ENCODE results near the gene ERO1A. TPM values are rescaled to one million over a fixed set of nuclear protein-coding genes. Genes with fewer than 3 reads are reported as not detected.

ERO1A gene
- total and polyA plus RNA-seq, 5 donors, result 7.2 to 19.1 (median 15.7) TPM

DNA sequence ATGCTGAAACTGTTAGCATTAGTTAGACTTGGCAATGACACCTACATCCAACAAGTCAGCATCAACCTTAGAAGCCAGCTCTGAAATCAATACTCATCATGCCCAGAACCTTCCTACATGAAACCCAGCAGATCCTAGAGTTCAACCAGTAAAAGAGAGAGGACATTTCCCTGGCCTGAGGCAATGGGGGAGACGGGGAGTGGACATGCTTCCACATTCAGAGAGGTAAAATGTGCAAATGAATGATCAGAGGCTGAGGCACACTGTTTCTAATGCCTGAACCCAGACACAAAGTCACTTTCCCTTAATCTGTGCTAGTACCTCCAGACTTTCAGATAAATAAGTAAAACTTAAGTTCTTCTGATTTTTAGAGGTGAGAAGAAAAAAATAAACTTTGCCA, 34.5 kb downstream of the ERO1A start:
- intact Hi-C loops (cut with DNase I), result no loop called here
- DNase-seq, result no peak
- H3K9me3 ChIP-seq (ENCODE audit: control insufficient read depth, low read length), result no peaks in the 10 kb centered on the region
- no peak overlapping the region for H3K27ac ChIP-seq (ENCODE audit: low read length)
- no peak overlapping the region for H3K4me3 ChIP-seq (ENCODE audit: low read length)
- 92% methylated on average over 1 of the region's 1 CpG for WGBS
- no peaks in the 10 kb centered on the region for H3K4me1 ChIP-seq (ENCODE audit: control insufficient read depth, insufficient read depth, low read length)
- no peaks in the 10 kb centered on the region for H3K27me3 ChIP-seq (ENCODE audit: control insufficient read depth, insufficient read depth)
- ATAC-seq, result no peak

- intact Hi-C loops (cut with DNase I), result no loop called here
- Histone ChIP-seq H3K27ac (ENCODE audit: low read length) (no peak overlapping the region), H3K4me3 (ENCODE audit: low read length) (no peak overlapping the region), H3K4me1 (ENCODE audit: control insufficient read depth, insufficient read depth, low read length) (no peaks in the 10 kb centered on the region), H3K9me3 (ENCODE audit: control insufficient read depth, low read length) (no peaks in the 10 kb centered on the region), H3K27me3 (ENCODE audit: control insufficient read depth, insufficient read depth) (no peaks in the 10 kb centered on the region)
- no peak for ATAC-seq
- no peak for DNase-seq
Measured at GRCh38 chr14:52660325-52660724, 35.0 kb downstream of the ERO1A start.

DNA sequence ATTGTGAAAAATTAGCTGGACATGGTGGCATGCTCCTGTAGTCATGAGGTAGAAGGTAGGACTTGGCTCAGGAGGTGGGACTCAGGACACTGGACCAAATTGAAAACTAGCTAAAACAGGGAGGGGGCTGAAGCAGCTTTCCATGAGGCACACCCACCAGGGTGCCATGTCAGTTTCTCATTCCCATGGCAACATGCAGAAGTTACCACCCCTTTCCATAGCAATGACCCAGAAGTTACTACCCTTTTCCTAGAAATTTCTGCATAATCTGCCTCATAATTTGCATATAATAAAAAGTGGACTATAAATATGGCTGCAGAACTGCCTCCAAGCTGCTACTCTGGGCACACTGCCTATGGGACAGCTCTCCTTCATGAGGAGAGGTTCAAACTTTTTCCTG, 38.5 kb downstream of the ERO1A start:
- H3K4me3 ChIP-seq (ENCODE audit: low read length), result no peak overlapping the region
- H3K9me3 ChIP-seq (ENCODE audit: control insufficient read depth, low read length), result no peaks in the 10 kb centered on the region
- no peak for DNase-seq
- ATAC-seq, result no peak
- H3K27me3 ChIP-seq (ENCODE audit: control insufficient read depth, insufficient read depth), result no peaks in the 10 kb centered on the region
- intact Hi-C loops (cut with DNase I), result no loop called here
- H3K27ac ChIP-seq (ENCODE audit: low read length), result no peak overlapping the region
- no peaks in the 10 kb centered on the region for H3K4me1 ChIP-seq (ENCODE audit: control insufficient read depth, insufficient read depth, low read length)

DNA sequence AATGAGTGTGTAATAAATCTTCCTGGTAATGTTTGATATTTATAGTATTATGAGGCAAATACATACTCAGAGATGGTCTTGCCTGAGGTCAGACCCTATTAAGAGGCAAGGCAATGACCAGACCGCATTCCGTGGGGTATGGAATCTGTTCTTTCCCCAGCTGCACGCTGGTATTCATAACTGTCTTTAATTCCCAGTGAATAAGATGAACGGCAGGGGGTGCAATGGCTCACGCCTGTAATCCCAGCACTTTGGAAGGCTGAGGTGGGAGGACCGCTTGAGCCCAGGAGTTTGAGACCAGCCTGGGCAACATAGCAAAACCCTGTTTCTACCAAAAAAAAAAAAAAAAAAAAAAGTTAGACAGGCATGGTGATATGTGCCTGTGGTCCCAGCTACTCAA, 44.6 kb downstream of the ERO1A start:
- Histone ChIP-seq H3K27ac (ENCODE audit: low read length) (no peak overlapping the region), H3K9me3 (ENCODE audit: control insufficient read depth, low read length) (no peaks in the 10 kb centered on the region), H3K27me3 (ENCODE audit: control insufficient read depth, insufficient read depth) (no peaks in the 10 kb centered on the region), H3K4me1 (ENCODE audit: control insufficient read depth, insufficient read depth, low read length) (no peaks in the 10 kb centered on the region), H3K4me3 (ENCODE audit: low read length) (no peak overlapping the region)
- ATAC-seq, result no peak
- intact Hi-C loops (cut with DNase I), result no loop called here
- 84% methylated on average over 6 of the region's 6 CpGs for WGBS
- DNase-seq, result no peak

DNA sequence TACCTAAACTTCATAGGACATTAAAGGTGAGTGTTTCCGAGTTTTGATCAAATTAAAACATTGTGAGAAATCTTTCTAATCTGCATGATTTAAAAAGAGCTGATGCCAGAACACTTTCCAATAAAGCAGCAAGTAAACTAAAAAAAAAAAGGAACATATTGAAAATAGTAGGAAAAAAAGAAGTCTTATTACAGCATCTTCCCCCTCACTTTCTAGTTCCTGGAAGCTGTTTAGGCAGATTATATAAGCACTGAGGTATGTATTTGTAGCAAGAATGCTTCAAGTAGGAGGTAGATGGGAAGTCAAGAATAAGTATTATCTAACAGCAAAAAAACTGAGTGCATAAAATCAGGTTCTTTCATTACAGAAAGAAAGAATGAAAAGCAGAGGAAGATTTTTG, 45.8 kb downstream of the ERO1A start:
- intact Hi-C loops (cut with DNase I), result no loop called here
- ATAC-seq (no peak), DNase-seq (no peak)
- Histone ChIP-seq H3K27ac (ENCODE audit: low read length) (no peak overlapping the region), H3K4me1 (ENCODE audit: control insufficient read depth, insufficient read depth, low read length) (no peaks in the 10 kb centered on the region), H3K4me3 (ENCODE audit: low read length) (no peak overlapping the region), H3K27me3 (ENCODE audit: control insufficient read depth, insufficient read depth) (no peaks in the 10 kb centered on the region), H3K9me3 (ENCODE audit: control insufficient read depth, low read length) (no peaks in the 10 kb centered on the region)
- WGBS, result 94% methylated on average over 1 of the region's 1 CpG

DNA sequence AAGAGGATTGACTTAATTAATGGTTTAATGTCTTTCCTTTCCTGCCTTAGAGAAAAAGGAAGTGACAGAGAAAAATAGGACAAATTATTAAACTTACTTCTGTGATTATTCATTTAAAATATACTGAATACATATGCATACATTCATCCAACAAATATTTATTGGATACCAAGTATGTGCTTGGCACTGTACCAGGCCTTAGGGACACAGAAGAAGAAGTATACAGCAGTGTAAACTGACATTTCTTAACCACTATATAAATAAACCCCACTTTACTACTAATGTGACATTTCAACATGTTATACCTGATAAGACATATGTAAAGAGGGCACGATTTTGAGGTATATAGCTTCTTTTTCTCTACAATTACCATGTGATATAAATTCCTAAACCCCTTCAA, 53.6 kb downstream of the ERO1A start:
- WGBS, result 97% methylated on average over 1 of the region's 1 CpG
- Histone ChIP-seq H3K4me3 (ENCODE audit: low read length) (no peak overlapping the region), H3K27me3 (ENCODE audit: control insufficient read depth, insufficient read depth) (no peaks in the 10 kb centered on the region), H3K4me1 (ENCODE audit: control insufficient read depth, insufficient read depth, low read length) (no peaks in the 10 kb centered on the region), H3K27ac (ENCODE audit: low read length) (no peak overlapping the region), H3K9me3 (ENCODE audit: control insufficient read depth, low read length) (no peaks in the 10 kb centered on the region)
- intact Hi-C loops (cut with DNase I), result no loop called here
- DNase-seq (no peak), ATAC-seq (no peak)

- Histone ChIP-seq H3K27ac (ENCODE audit: low read length) (no peak overlapping the region), H3K27me3 (ENCODE audit: control insufficient read depth, insufficient read depth) (no peaks in the 10 kb centered on the region), H3K4me3 (ENCODE audit: low read length) (no peak overlapping the region), H3K4me1 (ENCODE audit: control insufficient read depth, insufficient read depth, low read length) (no peaks in the 10 kb centered on the region), H3K9me3 (ENCODE audit: control insufficient read depth, low read length) (no peaks in the 10 kb centered on the region)
- DNase-seq, result no peak
- WGBS, result 96% methylated on average over 4 of the region's 4 CpGs
- ATAC-seq, result no peak
- intact Hi-C loops (cut with DNase I), result no loop called here
Measured at GRCh38 chr14:52640137-52640536, 55.2 kb downstream of the ERO1A start.

DNA sequence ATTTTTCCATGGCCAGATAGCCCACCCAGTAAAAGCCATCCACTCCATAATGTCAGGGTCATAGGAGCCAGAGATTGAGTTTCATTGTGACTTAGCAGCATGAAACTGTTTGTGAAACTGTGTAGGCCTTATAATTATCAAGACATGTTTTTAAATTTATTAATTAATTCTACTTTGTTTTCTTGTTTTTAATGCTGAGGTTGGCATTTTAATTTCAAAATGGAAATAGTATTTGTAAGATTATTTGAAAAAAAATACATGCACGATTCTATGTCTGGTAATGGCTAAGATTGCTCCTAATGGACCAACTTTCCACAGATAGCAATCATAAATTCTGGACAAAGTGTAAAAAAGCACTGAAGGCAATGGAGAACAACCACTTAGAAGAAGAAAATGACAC, 75.7 kb downstream of the ERO1A start:
- no peak for DNase-seq
- H3K4me3 ChIP-seq (ENCODE audit: low read length), result no peak overlapping the region
- no peaks in the 10 kb centered on the region for H3K9me3 ChIP-seq (ENCODE audit: control insufficient read depth, low read length)
- 97% methylated on average over 1 of the region's 1 CpG for WGBS
- no peaks in the 10 kb centered on the region for H3K4me1 ChIP-seq (ENCODE audit: control insufficient read depth, insufficient read depth, low read length)
- no peak for ATAC-seq
- H3K27me3 ChIP-seq (ENCODE audit: control insufficient read depth, insufficient read depth), result no peaks in the 10 kb centered on the region
- intact Hi-C loops (cut with DNase I), result no loop called here
- H3K27ac ChIP-seq (ENCODE audit: low read length), result no peak overlapping the region

DNA sequence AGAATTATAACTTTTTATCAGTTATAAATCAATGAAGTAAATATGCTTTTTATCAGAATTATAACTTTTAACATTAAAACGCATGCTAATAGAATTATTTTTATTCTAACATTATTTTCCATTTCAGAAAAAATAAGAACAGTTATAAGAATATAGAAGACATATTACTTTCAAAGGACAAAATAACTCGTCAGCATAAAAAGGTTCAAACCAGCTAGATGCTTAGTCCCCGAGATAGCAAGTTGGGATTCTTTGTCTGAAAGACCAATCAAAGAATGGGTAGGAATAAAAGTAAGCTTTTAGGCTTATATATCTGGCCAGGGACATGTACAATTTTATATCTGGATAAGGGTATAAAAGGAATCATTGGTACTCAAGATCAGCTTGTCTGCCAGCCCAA, 76.8 kb downstream of the ERO1A start:
- no peak for ATAC-seq
- DNase-seq, result no peak
- Histone ChIP-seq H3K27ac (ENCODE audit: low read length) (no peak overlapping the region), H3K4me1 (ENCODE audit: control insufficient read depth, insufficient read depth, low read length) (no peaks in the 10 kb centered on the region), H3K4me3 (ENCODE audit: low read length) (no peak overlapping the region), H3K27me3 (ENCODE audit: control insufficient read depth, insufficient read depth) (no peaks in the 10 kb centered on the region), H3K9me3 (ENCODE audit: control insufficient read depth, low read length) (no peaks in the 10 kb centered on the region)
- WGBS, result 97% methylated on average over 3 of the region's 3 CpGs
- intact Hi-C loops (cut with DNase I), result no loop called here

- Histone ChIP-seq H3K4me1 (ENCODE audit: control insufficient read depth, insufficient read depth, low read length) (no peaks in the 10 kb centered on the region), H3K27me3 (ENCODE audit: control insufficient read depth, insufficient read depth) (no peaks in the 10 kb centered on the region), H3K4me3 (ENCODE audit: low read length) (no peak overlapping the region), H3K9me3 (ENCODE audit: control insufficient read depth, low read length) (no peaks in the 10 kb centered on the region), H3K27ac (ENCODE audit: low read length) (no peak overlapping the region)
- 74% methylated on average over 2 of the region's 2 CpGs for WGBS
- intact Hi-C loops (cut with DNase I), result no loop called here
- no peak for ATAC-seq
- DNase-seq, result no peak
Measured at GRCh38 chr14:52610187-52610586, 85.2 kb downstream of the ERO1A start.

GRCh38 chr14:52609445-52610044, 85.8 kb downstream of the ERO1A start:
- Histone ChIP-seq H3K4me1 (ENCODE audit: control insufficient read depth, insufficient read depth, low read length) (no peaks in the 10 kb centered on the region), H3K9me3 (ENCODE audit: control insufficient read depth, low read length) (no peaks in the 10 kb centered on the region), H3K27ac (ENCODE audit: low read length) (no peak overlapping the region), H3K4me3 (ENCODE audit: low read length) (no peak overlapping the region), H3K27me3 (ENCODE audit: control insufficient read depth, insufficient read depth) (no peaks in the 10 kb centered on the region)
- ATAC-seq, result no peak
- WGBS, result 94% methylated on average over 5 of the region's 5 CpGs
- intact Hi-C loops (cut with DNase I), result no loop called here
- DNase-seq, result no peak

- Histone ChIP-seq H3K27me3 (ENCODE audit: control insufficient read depth, insufficient read depth) (no peaks in the 10 kb centered on the region), H3K9me3 (ENCODE audit: control insufficient read depth, low read length) (no peaks in the 10 kb centered on the region), H3K4me1 (ENCODE audit: control insufficient read depth, insufficient read depth, low read length) (no peaks in the 10 kb centered on the region), H3K4me3 (ENCODE audit: low read length) (no peak overlapping the region), H3K27ac (ENCODE audit: low read length) (no peak overlapping the region)
- no peak for DNase-seq
- intact Hi-C loops (cut with DNase I), result no loop called here
- WGBS, result 81% methylated on average over 1 of the region's 1 CpG
- no peak for ATAC-seq
Measured at GRCh38 chr14:52607061-52607460, 88.3 kb downstream of the ERO1A start.

Data from right cardiac atrium (tissue), 5 donors.